ENCODE measurements around the gene GNG2. TPM values are rescaled to one million over a fixed set of nuclear protein-coding genes. Genes with fewer than 3 reads are reported as not detected.

GNG2 gene
- total and polyA plus RNA-seq, 11 donors, result 3.1 to 29.2 (median 7.0) TPM

DNA sequence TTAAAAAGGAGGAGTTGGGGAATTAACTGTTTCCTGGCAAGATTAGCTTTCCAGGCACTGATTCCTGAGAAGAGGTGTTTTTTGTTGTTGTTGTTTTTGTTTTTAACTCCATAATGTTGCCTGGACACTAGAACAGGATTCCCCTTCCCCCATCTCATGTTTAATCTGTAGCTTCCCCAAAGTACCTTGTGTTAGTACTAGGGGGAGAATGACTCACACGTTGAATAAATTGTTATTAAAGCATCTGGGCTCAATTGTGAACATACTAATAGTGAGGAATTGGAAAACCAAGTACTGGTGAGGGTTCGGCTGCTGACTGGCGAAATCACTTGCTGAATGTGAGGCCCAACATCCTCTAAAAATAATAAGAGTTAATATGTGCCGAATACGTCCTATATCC lies 1.3 kb upstream of the GNG2 start:
- H3K27ac ChIP-seq, result peak overlapping the region in 2 of 12 donors; percentile 65 to 89
- peaks cover 0 to 64% (median 7%) of the 10 kb centered on the region in 12 donors for H3K4me1 ChIP-seq
- no peak for TF ChIP-seq POLR2A (IDR thresholded peaks at IDR 0.05)
- TF ChIP-seq, protein P1, sequence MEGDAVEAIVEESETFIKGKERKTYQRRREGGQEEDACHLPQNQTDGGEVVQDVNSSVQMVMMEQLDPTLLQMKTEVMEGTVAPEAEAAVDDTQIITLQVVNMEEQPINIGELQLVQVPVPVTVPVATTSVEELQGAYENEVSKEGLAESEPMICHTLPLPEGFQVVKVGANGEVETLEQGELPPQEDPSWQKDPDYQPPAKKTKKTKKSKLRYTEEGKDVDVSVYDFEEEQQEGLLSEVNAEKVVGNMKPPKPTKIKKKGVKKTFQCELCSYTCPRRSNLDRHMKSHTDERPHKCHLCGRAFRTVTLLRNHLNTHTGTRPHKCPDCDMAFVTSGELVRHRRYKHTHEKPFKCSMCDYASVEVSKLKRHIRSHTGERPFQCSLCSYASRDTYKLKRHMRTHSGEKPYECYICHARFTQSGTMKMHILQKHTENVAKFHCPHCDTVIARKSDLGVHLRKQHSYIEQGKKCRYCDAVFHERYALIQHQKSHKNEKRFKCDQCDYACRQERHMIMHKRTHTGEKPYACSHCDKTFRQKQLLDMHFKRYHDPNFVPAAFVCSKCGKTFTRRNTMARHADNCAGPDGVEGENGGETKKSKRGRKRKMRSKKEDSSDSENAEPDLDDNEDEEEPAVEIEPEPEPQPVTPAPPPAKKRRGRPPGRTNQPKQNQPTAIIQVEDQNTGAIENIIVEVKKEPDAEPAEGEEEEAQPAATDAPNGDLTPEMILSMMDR (IDR thresholded peaks at IDR 0.05), result no peak
- intact Hi-C loops (cut with DNase I), result no loop called here
- no peak overlapping the region for H3K4me3 ChIP-seq
- no peaks in the 10 kb centered on the region for H3K9me3 ChIP-seq
- no peaks in the 10 kb centered on the region for H3K27me3 ChIP-seq
- DNase-seq (no peak), ATAC-seq (no peak)
- no peaks in the 10 kb centered on the region for H3K36me3 ChIP-seq
- WGBS, 4 donors, result 86 to 93% (median 88%) methylated on average over 5 of the region's 5 CpGs

DNA sequence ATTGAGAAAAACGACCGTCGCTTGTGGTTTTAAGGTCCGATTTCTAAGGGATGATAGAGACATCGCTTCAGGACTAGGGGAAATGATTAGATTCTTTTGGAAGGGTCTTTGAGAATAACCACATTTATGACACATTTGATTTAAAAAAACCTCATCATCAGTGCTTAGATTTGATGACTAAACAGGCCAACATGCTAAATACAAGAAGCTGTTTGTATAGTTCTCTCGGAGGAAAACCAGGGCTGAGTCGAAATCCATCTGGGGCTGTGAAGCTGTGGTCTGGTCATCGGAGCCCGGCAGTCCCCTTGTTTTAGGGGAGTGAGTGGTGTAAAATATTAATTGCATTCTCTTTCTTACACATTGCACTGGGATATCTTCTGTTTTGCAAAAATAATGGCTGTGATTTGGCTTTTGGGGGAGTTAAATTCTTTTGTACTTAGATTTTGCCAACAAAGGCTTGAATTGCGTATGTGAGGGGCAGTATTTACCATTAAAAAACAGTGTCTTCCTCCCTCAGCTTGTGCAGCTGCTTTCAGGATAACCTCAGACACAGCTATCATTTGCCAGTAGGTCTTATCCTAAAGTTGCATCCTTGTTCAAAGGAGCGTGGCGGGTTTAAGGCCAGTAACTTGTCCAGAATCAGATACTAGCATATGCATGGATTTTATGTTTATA lies 550 bp downstream of the GNG2 start:
- Histone ChIP-seq H3K27me3 (no peaks in the 10 kb centered on the region), H3K27ac (peak overlapping the region in 11 of 12 donors; percentile 6 to 89 (median 52)), H3K4me3 (peak overlapping the region; percentile 25 to 71 (median 53)), H3K9me3 (no peaks in the 10 kb centered on the region), H3K4me1 (peaks cover 0 to 80% (median 7%) of the 10 kb centered on the region in 12 donors), H3K36me3 (no peaks in the 10 kb centered on the region)
- peak in 2 of 4 donors; percentile 52 to 53 for ATAC-seq
- TF ChIP-seq POLR2A (IDR thresholded peaks at IDR 0.05), result no peak
- TF ChIP-seq, protein P1 (IDR thresholded peaks at IDR 0.05), result no peak
- 9 to 15% (median 12%) methylated on average over 12 of the region's 12 CpGs for WGBS, 4 donors
- intact Hi-C loops (cut with DNase I), result loop anchor here in 2 of 10 donors (5.0 to 10.0 kb wide), 3 partner anchors 61 to 116 kb away; no protein-coding TSS in a partner anchor
- DNase-seq, result no peak

- intact Hi-C loops (cut with DNase I), result loop anchor here in 2 of 10 donors (5.0 to 10.0 kb wide), 3 partner anchors 60 to 115 kb away; no protein-coding TSS in a partner anchor
These were observed 1.9 kb downstream of the GNG2 start for GRCh38 chr14:51862176-51862796.

More at GRCh38 chr14:51862176-51862796, 1.9 kb downstream of the GNG2 start:
- TF ChIP-seq, protein P1 (IDR thresholded peaks at IDR 0.05), result no peak
- no peak for TF ChIP-seq POLR2A (IDR thresholded peaks at IDR 0.05)
- WGBS, 4 donors, result 52 to 65% (median 58%) methylated on average over 5 of the region's 5 CpGs
- Histone ChIP-seq H3K4me3 (peak overlapping the region in 10 of 12 donors; percentile 1 to 71 (median 56)), H3K36me3 (no peaks in the 10 kb centered on the region), H3K9me3 (no peaks in the 10 kb centered on the region), H3K4me1 (peaks cover 0 to 81% (median 7%) of the 10 kb centered on the region in 12 donors), H3K27me3 (no peaks in the 10 kb centered on the region), H3K27ac (peak overlapping the region in 3 of 12 donors; percentile 8 to 89 (median 25))
- ATAC-seq (no peak), DNase-seq (no peak)
